Astrocyte (in vitro differentiated cells and primary cell): Measurements from ENCODE around the gene CD247.

Experiments used
- CTCF ChIP-seq: IDR thresholded peaks from 2 replicates; pipeline ENCODE4 v1.5.1; 2011; ENCODE audit warnings: low read depth, mild to moderate bottlenecking, inconsistent platforms, low read length, moderate library complexity; ENCODE audit not compliant: insufficient read depth
- EZH2 ChIP-seq: IDR thresholded peaks from 2 replicates; pipeline ENCODE4 v1.6.1; 2012; ENCODE audit warnings: mild to moderate bottlenecking, low read length, inconsistent platforms; ENCODE audit not compliant: insufficient read depth

- TF ChIP-seq CTCF, result no peak
- no peak for TF ChIP-seq EZH2
Measured at GRCh38 chr1:167554028-167554779, 35.9 kb upstream of the CD247 start.
